Measurements from ENCODE around the gene BACH2.

BACH2 gene

GRCh38 chr6:90278129-90278528, 18.5 kb downstream of the BACH2 start:
- no peak for DNase-seq (ENCODE audit: extremely low read depth, low read depth)
- TF ChIP-seq CTCF (IDR thresholded peaks at IDR 0.05; ENCODE audit: low read depth, low read length): no peak

GRCh38 chr6:90277302-90278011, 19.2 kb downstream of the BACH2 start:
- no peak for TF ChIP-seq CTCF (IDR thresholded peaks at IDR 0.05; ENCODE audit: low read depth, low read length)
- DNase-seq (ENCODE audit: extremely low read depth, low read depth): no peak

- no peak for TF ChIP-seq CTCF (IDR thresholded peaks at IDR 0.05; ENCODE audit: low read depth, low read length)
These were observed 22.1 kb downstream of the BACH2 start for GRCh38 chr6:90274451-90275030.

GRCh38 chr6:90273863-90274262, 22.8 kb downstream of the BACH2 start:
- no peak for DNase-seq (ENCODE audit: extremely low read depth, low read depth)
- TF ChIP-seq CTCF (IDR thresholded peaks at IDR 0.05; ENCODE audit: low read depth, low read length): no peak

More at GRCh38 chr6:90274451-90275030, 22.1 kb downstream of the BACH2 start:
- DNase-seq (ENCODE audit: extremely low read depth, low read depth): no peak

GRCh38 chr6:90272895-90273294, 23.7 kb downstream of the BACH2 start:
- TF ChIP-seq CTCF (IDR thresholded peaks at IDR 0.05; ENCODE audit: low read depth, low read length): no peak
- no peak for DNase-seq (ENCODE audit: extremely low read depth, low read depth)

GRCh38 chr6:90271831-90272230, 24.8 kb downstream of the BACH2 start:
- TF ChIP-seq CTCF (IDR thresholded peaks at IDR 0.05; ENCODE audit: low read depth, low read length): no peak
- DNase-seq (ENCODE audit: extremely low read depth, low read depth): no peak

GRCh38 chr6:90269334-90269733, 27.3 kb downstream of the BACH2 start:
- DNase-seq (ENCODE audit: extremely low read depth, low read depth): no peak
- no peak for TF ChIP-seq CTCF (IDR thresholded peaks at IDR 0.05; ENCODE audit: low read depth, low read length)
